Astrocyte of the cerebellum (primary cell): ENCODE data around the gene ACTA2.

Source experiments
- DNase-seq: peaks from one replicate; pipeline ENCODE4 v3.0.0-alpha.2; 2011; ENCODE audit warnings: low read depth
- H3K4me3 ChIP-seq: 2 replicates; pipeline ENCODE4 v1.5.1; 2011; ENCODE audit warnings: mild to moderate bottlenecking, low read depth, low read length, moderate library complexity
- CTCF ChIP-seq: IDR thresholded peaks from 2 replicates; pipeline ENCODE4 v1.5.1; 2012; ENCODE audit warnings: low read length, low read depth, moderate library complexity, mild to moderate bottlenecking; ENCODE audit errors: missing control alignments
- in situ Hi-C: cut with HindIII; loops from 2 replicates; pipeline ENCODE4 v1.10.0; 2017; ENCODE audit warnings: low sequenced_read_pairs

The ACTA2 gene

GRCh38 chr10:88983206-88983605 is 30.6 kb upstream of the ACTA2 start:
- TF ChIP-seq CTCF, result no peak
- no peak overlapping the region for H3K4me3 ChIP-seq
- in situ Hi-C loops, result no loop called here
- DNase-seq, result no peak

GRCh38 chr10:88982366-88982765 is 29.8 kb upstream of the ACTA2 start:
- in situ Hi-C loops, result no loop called here
- no peak for TF ChIP-seq CTCF
- DNase-seq, result no peak
- H3K4me3 ChIP-seq, result no peak overlapping the region

GRCh38 chr10:88981435-88981834 is 28.9 kb upstream of the ACTA2 start:
- TF ChIP-seq CTCF, result no peak
- no peak for DNase-seq
- in situ Hi-C loops, result no loop called here
- no peak overlapping the region for H3K4me3 ChIP-seq

GRCh38 chr10:88980800-88981199 is 28.2 kb upstream of the ACTA2 start:
- in situ Hi-C loops, result no loop called here
- H3K4me3 ChIP-seq, result no peak overlapping the region
- DNase-seq, result no peak
- TF ChIP-seq CTCF, result no peak

GRCh38 chr10:88980247-88980646 is 27.7 kb upstream of the ACTA2 start:
- in situ Hi-C loops, result no loop called here
- no peak overlapping the region for H3K4me3 ChIP-seq
- no peak for DNase-seq
- no peak for TF ChIP-seq CTCF

GRCh38 chr10:88979603-88980002 is 27.0 kb upstream of the ACTA2 start:
- no peak for TF ChIP-seq CTCF
- no peak for DNase-seq
- in situ Hi-C loops, result no loop called here
- H3K4me3 ChIP-seq, result no peak overlapping the region

- no peak for TF ChIP-seq CTCF
- DNase-seq, result peak; percentile 95
- in situ Hi-C loops, result no loop called here
- no peak overlapping the region for H3K4me3 ChIP-seq
Measured at GRCh38 chr10:88979153-88979562, 26.6 kb upstream of the ACTA2 start.
